GM21526 (cell line): ENCODE data around the gene CCDC149.

ENCODE experiments used
- ATAC-seq: cut with Tn5 transposase; IDR thresholded peaks from one replicate; pipeline ENCODE4 v1.9.1; 2021; ENCODE audit warnings: moderate library complexity; ENCODE audit not compliant: unreplicated experiment, low FRiP score

CCDC149 gene

GRCh38 chr4:24845132-24845531 is 67.7 kb downstream of the CCDC149 start:
- ATAC-seq, result no peak

- ATAC-seq, result no peak
Observed at GRCh38 chr4:24843096-24843495, 69.7 kb downstream of the CCDC149 start.

- no peak for ATAC-seq
Observed at GRCh38 chr4:24842356-24842755, 70.5 kb downstream of the CCDC149 start.

GRCh38 chr4:24840826-24841543 is 71.9 kb downstream of the CCDC149 start:
- ATAC-seq, result no peak

DNA sequence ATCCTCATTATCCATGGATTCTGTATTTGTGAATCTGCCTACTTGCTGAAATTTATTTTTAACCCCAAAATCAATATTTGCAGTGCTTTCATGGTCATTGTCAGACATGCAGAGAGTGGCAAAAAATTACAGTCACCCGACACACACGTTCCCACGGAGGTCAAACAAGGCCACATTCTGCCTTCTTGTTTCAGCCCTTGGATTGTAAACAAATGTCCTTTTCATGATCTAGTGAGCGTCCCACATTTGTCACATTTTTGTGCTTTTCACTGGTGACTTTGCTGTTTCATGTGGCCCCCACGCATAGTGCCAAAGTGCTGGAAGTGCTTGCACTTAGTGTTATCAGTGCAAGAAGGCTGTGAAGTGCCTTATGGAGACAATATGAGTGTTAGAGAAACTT is 72.5 kb downstream of the CCDC149 start:
- no peak for ATAC-seq

DNA sequence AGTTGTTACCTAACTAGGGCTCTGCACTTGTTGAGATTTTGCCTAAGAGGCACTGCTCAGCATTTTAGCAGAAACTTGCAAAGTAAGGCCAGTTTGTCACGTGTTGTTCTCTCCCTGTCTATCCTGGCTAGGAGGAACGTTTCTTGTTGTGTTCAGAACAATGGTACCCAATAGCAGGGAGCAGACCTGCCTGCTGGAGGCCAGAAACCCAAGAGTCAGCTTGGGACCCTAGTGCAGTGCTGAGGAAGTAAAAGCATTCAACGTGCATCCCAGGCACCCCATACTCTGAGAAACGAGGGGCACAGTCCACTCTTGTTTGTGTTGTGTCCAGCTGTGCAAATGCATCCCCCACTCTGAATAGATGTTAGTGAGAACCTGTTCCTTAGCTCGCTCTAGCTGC is 75.1 kb downstream of the CCDC149 start:
- no peak for ATAC-seq

DNA sequence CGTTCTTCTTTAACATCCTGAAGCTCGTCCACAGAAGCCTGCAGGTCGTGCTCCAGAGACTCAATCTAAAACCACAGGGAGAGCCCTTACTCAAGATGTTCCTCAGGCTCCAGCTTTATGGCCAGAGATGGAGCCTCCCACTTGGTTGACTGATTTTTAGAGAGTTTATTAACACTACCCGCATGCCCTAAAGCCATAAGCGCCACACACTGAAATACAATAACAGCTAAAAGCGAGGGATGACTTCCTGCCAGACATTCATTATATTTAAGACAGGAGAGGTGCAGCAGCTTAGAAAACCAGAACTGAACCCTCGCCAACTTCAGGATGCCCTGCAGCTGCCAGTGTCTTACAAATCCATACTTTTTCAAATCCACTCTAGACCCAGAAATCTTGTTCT is 75.5 kb downstream of the CCDC149 start:
- no peak for ATAC-seq

DNA sequence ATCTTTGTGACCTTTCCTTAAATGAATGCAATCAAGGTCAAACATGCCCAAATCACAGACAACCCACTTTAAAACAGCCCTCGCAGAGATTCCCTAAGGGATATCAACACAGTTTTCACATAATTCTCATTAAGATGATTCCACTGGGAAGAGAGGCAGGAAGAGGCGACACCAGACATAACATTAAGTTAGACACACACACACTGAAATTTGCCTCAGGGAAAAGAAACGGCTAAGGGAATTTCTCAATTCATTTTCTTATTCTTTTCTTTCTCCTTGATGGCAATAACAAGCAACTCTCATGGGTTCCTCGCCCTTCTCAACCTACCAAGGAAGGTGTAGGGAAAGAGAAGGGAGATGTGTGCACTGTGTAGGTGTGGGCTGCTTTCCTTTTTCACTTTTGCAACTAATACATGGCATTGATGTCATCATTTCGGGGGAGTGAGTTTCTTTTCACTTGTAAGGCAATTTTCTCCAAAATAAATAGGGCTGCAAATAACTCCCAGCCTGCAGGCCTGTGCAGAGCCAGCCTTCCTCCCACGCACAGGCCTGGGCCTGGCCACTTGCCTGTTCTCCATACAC is 76.1 kb downstream of the CCDC149 start:
- peak; percentile 58 for ATAC-seq

DNA sequence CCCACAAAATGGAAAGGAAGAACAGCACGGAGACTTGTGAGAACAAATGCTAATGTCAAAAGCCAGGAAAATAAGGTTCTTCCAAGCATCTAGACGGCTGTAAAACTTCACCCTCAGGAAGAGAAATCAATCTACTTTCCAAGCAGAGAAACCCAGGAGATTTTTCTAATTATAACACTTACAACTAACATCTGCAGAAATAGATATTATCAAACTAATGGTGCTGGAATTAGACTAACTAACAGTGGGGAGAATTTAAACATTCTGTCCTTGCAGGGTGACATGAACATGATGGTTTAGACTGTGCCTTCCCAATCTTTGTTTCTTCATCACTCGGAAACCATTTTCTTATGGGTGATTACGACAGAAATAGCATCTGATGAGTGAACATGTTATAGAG is 77.1 kb downstream of the CCDC149 start:
- no peak for ATAC-seq

GRCh38 chr4:24831637-24832036 is 81.2 kb downstream of the CCDC149 start:
- no peak for ATAC-seq

- no peak for ATAC-seq
Observed at GRCh38 chr4:24824720-24825119, 88.1 kb downstream of the CCDC149 start.

DNA sequence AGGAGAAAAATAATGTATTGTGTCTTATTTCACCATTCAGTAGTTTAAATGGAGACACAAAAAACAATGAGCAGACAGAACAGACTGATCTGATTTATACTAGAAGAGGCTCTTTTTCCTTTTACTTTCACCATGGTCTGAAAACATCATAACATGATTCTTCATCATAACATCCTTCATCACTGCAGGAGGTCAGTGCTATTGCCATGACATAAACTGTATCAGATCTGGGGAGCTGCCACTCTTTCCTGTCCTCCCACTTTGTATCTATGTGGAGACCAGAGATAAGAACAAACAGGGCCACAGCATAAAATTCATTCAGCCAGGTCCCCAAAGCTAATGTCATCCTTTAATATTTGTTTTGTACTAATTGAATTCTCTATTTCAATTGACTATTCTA is 92.3 kb downstream of the CCDC149 start:
- ATAC-seq, result no peak

- ATAC-seq, result no peak
Observed at GRCh38 chr4:24816797-24817196, 96.0 kb downstream of the CCDC149 start.

GRCh38 chr4:24813732-24814131 is 99.1 kb downstream of the CCDC149 start:
- ATAC-seq, result no peak

DNA sequence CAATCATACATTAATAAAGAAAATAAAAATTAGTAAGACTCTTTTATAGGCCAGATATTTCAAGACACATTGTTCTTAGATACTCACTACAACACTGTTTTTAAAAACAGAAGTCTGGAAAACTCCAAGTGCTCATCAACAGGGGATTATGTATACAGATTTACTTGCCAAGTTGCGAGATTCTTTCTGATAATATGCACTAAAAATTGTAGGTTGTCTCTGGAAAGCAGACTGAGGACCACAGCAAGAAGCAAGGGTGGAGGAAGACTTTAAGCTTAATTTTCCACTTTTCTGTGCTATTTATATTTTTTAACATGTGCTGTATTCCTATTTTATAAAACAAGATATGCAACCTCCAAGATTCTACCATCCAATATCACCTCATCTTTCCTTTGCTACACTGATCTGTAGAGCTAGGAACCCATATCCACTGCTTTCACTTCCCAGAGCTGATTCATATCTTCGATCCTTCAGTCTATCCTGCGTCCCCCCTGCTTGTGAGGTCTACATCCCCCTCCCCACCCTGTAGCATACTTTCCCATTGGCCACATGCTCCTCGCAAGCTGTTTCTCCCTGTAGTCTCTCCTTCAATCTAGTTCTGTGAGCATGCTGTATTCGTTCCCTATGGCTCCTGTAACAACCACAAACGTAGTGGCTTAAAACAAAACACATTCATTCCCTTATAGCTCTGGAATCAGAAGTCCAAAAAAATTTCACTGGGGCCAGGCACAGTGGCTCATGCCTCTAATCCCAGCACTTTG is 101.8 kb downstream of the CCDC149 start:
- no peak for ATAC-seq

- ATAC-seq, result no peak
Observed at GRCh38 chr4:24809815-24810405, 102.9 kb downstream of the CCDC149 start.

DNA sequence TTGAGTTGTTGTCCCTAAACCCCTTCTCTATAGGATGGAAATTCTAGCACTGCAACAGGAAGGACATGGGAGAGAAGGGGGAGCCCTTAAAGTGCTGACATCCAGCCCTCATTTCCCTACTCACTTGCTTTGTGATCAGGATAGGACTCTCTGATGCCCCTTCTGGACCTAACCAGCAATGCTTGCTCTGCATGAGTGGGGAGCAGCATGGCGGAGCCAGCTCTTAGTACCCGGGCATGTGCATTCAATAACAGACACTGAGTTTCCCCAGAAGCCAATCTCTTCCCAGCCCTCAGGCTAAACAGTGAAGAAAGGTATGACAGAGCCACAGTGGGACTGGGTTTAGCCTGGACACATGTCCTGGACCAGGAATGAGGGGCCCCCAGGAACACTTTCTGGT is 103.5 kb downstream of the CCDC149 start:
- ATAC-seq, result no peak

DNA sequence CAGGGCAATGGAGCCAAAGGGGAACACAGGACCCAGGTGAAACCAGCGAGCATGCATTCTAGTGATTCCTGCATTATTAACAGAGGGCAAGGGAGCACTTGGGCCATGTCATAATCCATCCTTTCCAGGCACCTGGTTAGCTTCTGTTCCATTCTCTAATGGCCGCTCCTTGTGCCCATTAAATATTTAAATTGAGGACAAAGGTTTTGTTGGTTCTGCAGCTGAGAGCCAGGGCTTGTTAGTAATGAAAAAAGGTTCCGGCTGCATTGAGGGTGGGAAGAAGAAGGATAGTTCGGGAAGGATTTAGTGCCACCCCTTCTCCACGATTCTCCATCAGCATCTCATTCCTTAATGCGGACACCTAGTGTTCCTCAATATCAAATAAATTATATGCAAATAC is 103.9 kb downstream of the CCDC149 start:
- no peak for ATAC-seq

GRCh38 chr4:24808261-24808660 is 104.6 kb downstream of the CCDC149 start:
- no peak for ATAC-seq

DNA sequence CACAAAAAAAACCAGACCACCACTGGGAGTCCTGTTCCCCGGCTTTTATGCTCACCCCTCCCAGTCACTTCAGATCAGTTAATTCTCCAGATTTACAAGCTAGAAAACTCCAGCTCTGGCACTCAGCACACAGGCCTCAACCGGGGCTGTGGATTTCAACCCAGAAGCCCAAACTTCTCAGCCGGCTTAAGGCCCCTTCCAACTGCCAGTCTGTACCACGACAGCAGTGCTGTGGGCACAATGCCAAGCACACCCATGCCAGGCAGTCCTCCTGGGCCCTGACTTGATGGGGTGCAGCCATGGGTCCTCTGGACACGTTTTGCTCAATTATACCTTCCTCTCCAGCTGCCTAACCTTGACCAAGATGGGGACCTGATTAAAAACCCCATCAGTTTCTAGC is 105.2 kb downstream of the CCDC149 start:
- ATAC-seq, result no peak

- ATAC-seq, result no peak
Observed at GRCh38 chr4:24806206-24806990, 106.4 kb downstream of the CCDC149 start.
